ENCODE measurements around the gene CALR3. TPM values are rescaled to one million over a fixed set of nuclear protein-coding genes. Genes with fewer than 3 reads are reported as not detected.

CALR3 gene
- total and polyA plus RNA-seq, 10 of the 15 experiments (the other 5 are each of a cell fraction or from before 2014, with no cell fraction given) = 0.05 to 0.45 (median 0.12) TPM; not detected in 2

DNA sequence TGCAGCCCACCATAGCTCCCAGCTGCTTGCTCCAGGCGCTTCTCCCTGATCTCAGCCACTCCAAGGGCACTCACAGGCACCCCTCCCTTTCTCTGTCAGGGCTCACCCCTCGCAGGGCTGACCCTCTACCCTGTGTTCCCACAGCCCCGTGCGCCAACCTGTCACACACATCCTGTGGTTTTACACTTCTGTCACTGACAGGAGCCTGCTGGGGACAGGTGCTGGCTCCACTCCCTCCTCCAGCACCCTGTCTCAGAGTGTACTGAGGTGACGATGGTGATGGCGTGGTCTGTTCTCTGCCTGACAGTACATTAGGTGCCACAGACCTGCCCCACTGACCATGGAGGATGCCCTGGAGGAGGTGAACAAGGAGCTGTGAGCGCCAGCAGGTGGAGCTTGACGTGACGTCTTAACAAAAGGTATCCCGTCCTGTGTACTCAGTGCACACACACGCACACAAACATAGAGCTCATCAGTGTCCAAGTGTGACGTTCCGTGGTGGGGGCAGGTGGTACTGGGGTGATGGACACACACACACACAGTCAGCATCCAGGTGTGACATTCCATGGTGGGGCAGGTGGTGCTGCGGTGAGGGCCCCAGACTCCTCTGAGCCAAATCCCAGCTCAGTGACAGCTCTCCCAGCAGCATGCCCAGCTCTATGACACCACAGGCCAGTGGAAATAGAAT, 21.1 kb upstream of the CALR3 start:
- H4K20me1 ChIP-seq (ENCODE audit: control insufficient read depth, insufficient read depth) = no peaks in the 10 kb centered on the region
- POLR2A ChIA-PET = interaction anchor here (0.8 kb wide), 1 partner anchor 21 kb away, joined by 3 read pairs; the partner anchor contains the start of gene C19orf44
- H3K27me3 ChIP-seq (replicated peaks in 1 of 2; ENCODE audit: control insufficient read depth in 2 of 2, insufficient read depth in 2 of 2, low read length in 1 of 2) = no peaks in the 10 kb centered on the region
- ATAC-seq = no peak; the same call in 1 of the 3 replicates
- FAIRE-seq = no peak
- no peak overlapping the region for H3K4me3 ChIP-seq
- DNase-seq (ENCODE audit: low read depth, low spot score) = no peak
- WGBS (ENCODE audit: insufficient coverage, insufficient replicate concordance, low lambda C conversion rate, missing lambda C conversion rate) = 86% methylated on average over 14 of the region's 14 CpGs
- TF ChIP-seq PML (IDR thresholded peaks at IDR 0.05; ENCODE audit: low read length) = 0 out of 2 replicates have a peak, but pooled peaks have one; percentile 22
- no peak for TF ChIP-seq TARDBP (IDR thresholded peaks at IDR 0.05; ENCODE audit: borderline replicate concordance)
- TF ChIP-seq CHD2 (IDR thresholded peaks at IDR 0.05; ENCODE audit: borderline replicate concordance, low read depth, low read length) = no peak
- peak; percentile 75; the same call in 1 of the 2 replicates for TF ChIP-seq POLR2A (IDR thresholded peaks at IDR 0.05; ENCODE audit: low read depth, low read length)
- TF ChIP-seq, protein P1, sequence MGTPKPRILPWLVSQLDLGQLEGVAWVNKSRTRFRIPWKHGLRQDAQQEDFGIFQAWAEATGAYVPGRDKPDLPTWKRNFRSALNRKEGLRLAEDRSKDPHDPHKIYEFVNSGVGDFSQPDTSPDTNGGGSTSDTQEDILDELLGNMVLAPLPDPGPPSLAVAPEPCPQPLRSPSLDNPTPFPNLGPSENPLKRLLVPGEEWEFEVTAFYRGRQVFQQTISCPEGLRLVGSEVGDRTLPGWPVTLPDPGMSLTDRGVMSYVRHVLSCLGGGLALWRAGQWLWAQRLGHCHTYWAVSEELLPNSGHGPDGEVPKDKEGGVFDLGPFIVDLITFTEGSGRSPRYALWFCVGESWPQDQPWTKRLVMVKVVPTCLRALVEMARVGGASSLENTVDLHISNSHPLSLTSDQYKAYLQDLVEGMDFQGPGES (IDR thresholded peaks at IDR 0.05) = no peak
- TF ChIP-seq, protein P2, sequence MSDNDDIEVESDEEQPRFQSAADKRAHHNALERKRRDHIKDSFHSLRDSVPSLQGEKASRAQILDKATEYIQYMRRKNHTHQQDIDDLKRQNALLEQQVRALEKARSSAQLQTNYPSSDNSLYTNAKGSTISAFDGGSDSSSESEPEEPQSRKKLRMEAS (IDR thresholded peaks at IDR 0.05; ENCODE audit: low read depth, low read length) = no peak
- TF ChIP-seq POLR2AphosphoS5 (IDR thresholded peaks at IDR 0.05; ENCODE audit: low read length) = peak; percentile 34; the same call in 1 of the 2 replicates
- 0 out of 2 replicates have a peak, but pooled peaks have one; percentile 10 for TF ChIP-seq POLR2AphosphoS2 (IDR thresholded peaks at IDR 0.05; ENCODE audit: low read depth, low read length)
- TF ChIP-seq EGR1 (IDR thresholded peaks at IDR 0.05; ENCODE audit: borderline replicate concordance in 1 of 2, low read depth in 2 of 2, low read length in 2 of 2) = no peak
- no peak overlapping the region for H2AFZ ChIP-seq (ENCODE audit: control insufficient read depth, low read depth, low read length)
- no peak overlapping the region for H3K4me2 ChIP-seq (ENCODE audit: control insufficient read depth, insufficient read depth)
- H3K79me2 ChIP-seq (ENCODE audit: control insufficient read depth, insufficient read depth, low read length) = no peaks in the 10 kb centered on the region
- H3K9ac ChIP-seq (ENCODE audit: control insufficient read depth, insufficient read depth, low read length) = no peak overlapping the region
- SMC1A ChIA-PET (ENCODE audit: uncharacterized antibody, unreplicated experiment) = interaction anchor here (1.3 to 1.6 kb wide), 2 partner anchors 11 to 21 kb away, joined by 3 to 4 read pairs; partner anchors contain the start of genes C19orf44 and CALR3
- RAD21 ChIA-PET (ENCODE audit: unreplicated experiment) = no interaction called here
- H3K27ac ChIP-seq (ENCODE audit: control insufficient read depth, insufficient read depth) = no peak overlapping the region
- H3K4me1 ChIP-seq (ENCODE audit: control insufficient read depth, insufficient read depth, low read length) = no peaks in the 10 kb centered on the region
- no TSS peak for BruUV-seq (replicated peaks)
- peaks cover 20 to 46% of the 10 kb centered on the region in 2 experiments; a peak in 3 of 4 replicates for H3K36me3 ChIP-seq (ENCODE audit: control insufficient read depth in 2 of 2, insufficient read depth in 2 of 2, low read length in 1 of 2)
- CTCF ChIA-PET = interaction anchor here (0.5 to 1.5 kb wide), 3 partner anchors 37 to 79 kb away, joined by 3 read pairs; no protein-coding TSS in a partner anchor
- intact Hi-C loops (cut with micrococcal nuclease; ENCODE audit: unreplicated experiment) = no loop called here
- in situ Hi-C loops (cut with MboI) = no loop called here
- H3K9me3 ChIP-seq (replicated peaks; ENCODE audit: control insufficient read depth, insufficient read depth, low read length) = no peaks in the 10 kb centered on the region

Data from GM12878 (cell line).